SKM-1 (cell line): ENCODE measurements around the gene SLC25A40.
"Not testable (repeated sequence)": the region's sequence is repeated elsewhere in the genome, so short reads cannot be mapped to it uniquely, and the experiment has no call there.

Experiments
- DNase-seq: peaks from one replicate; lab custom pipeline; 2025; ENCODE audit not compliant: unreplicated experiment; lab: John Stamatoyannopoulos, UW

Gene SLC25A40

GRCh38 chr7:87873328-87873727 is 2.8 kb downstream of the SLC25A40 start:
- DNase-seq, result not testable (repeated sequence)

DNA sequence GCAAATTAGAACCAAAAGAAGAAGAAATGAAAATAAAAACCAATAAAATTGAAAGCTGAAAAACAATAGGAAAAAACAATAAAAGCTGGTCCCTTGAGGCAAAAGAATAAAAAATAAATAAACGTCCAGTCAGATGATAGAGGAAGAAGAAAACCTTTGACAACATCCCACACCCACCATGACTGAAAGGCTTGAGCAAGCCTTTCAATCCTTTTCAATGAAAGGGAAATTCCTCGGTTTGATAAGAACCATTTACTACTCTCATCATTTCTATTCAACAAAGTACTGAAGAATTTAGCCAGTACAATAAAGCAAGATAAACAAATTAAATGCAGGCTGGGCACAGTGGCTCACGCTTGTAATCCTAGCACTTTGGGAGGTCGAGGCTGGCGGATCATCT is 3.8 kb downstream of the SLC25A40 start:
- DNase-seq, result no peak

DNA sequence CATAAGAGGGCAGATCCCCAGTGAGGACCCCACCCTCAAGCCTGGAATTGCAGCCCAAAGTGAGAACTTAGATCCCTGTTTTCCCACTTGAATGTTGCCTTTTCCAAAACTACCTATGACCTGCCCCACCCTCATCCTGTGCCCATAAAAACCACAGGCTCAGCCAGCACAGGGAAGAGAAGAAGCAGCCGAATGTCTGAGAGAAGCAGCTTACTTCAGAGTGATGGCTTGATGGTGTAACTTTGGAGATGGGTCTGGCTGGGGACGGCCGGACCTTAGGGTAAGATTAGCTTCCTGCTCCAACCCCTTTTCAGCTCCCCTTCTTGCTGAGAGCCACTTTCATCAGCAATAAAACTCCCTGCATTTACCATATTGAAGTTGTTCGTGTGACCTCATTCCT is 5.7 kb downstream of the SLC25A40 start:
- no peak for DNase-seq

DNA sequence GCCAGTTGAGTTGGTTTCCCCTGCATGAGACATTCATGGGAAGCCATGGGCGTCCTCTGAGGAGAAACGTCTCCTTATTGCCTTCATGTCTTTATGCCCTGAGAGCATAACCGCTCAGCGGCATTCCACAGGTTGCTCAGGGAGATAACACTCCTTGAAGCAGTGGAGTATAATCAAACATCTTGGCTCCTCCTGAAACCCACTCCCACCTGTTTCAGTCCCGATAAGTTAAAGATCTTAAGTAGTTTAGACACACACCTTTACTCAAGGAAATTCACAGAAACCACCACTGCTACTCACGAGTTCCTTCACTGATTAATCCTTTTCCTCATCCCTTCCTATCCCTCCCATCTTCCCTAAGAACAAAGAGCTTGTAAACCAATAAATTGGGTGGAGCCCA is 9.6 kb downstream of the SLC25A40 start:
- not testable (repeated sequence) for DNase-seq

DNA sequence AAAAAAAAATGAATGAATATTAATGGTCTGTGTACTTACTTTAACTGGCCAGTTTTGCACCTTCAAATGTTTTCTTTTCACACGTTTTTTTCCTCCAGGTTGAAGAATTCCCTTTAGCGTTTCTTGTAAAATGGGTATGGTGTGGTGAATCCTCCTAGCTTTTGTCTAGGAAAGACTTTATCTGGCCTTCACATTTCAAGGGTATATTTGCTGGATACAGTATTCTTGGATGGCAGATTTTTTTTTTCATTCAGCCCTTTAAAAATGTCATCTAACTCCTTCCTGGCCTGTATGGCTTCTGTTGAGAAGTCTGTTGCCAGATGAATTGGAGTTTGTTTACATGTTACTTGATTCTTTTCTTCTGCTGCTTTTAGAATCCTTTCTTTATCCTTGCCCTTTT is 10.1 kb downstream of the SLC25A40 start:
- no peak for DNase-seq

DNA sequence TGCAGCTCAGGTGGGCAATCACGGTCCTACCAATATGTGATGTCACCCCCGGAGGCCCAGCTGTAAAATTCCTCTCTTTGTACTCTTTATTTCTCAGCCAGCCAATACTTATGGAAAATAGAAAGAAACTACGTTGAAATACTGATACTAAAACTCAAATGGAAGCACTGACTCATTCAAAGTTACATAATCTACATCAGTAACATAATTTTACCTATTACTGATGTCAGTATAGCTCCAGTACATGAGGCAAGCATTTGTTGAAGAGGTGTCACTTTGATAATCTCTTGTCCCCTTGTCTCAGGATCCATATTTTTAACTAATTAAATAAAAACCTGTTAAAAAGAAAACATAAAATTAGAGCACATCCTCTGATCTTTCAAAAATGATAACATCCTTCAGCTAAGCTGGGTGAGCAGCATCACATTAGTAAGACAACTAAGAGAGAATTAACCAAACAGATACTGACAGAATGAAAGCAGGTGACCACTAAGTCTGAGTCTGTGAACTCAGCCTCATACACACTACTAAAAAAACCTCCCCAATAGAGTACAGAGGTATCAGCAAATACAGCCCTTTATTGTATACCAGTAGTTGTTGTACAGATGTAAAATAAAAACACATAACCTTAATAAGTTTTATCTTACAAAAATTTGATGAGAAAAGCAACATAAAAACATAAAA is 17.6 kb downstream of the SLC25A40 start:
- DNase-seq, result no peak

- DNase-seq, result no peak
Observed at GRCh38 chr7:87853237-87853864, 22.8 kb downstream of the SLC25A40 start.

DNA sequence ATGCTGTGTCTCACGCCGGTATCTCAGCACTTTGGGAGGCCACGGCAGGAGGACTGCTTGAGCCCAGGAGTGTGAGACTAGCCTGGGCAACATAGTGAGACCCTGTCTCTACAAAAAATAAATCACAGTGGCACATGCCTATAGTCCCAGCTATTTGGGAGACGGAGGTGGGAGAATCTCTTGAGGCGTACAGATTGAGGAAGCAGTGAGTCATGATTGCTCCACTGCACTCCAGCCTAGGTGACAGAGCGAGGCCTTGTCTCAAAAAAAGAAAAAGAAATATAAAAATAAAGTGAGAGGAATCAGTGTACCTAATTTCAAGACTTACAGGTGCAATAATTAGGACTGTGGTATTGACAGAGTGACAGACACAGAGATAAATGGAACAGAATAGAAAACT is 23.9 kb downstream of the SLC25A40 start:
- no peak for DNase-seq

- no peak for DNase-seq
Observed at GRCh38 chr7:87850836-87851593, 25.1 kb downstream of the SLC25A40 start.

DNA sequence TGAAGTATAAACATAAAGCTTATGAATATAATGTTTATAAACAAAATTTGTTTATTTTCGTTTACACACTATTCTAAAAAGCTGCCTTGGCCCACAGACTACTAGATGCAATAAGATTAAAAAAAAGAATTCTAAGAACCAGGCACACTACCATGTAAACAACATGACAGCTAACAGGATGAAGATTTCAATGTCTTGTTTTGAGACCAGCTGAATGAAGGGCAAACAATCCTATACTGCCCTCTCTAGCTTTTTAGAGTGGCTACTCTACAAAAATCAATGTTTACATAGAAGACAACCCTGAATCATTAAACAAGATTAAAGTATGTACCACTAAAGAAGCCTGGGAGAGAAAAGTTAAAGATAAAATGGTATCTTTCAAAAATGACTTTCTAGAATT is 38.6 kb downstream of the SLC25A40 start:
- DNase-seq, result no peak

DNA sequence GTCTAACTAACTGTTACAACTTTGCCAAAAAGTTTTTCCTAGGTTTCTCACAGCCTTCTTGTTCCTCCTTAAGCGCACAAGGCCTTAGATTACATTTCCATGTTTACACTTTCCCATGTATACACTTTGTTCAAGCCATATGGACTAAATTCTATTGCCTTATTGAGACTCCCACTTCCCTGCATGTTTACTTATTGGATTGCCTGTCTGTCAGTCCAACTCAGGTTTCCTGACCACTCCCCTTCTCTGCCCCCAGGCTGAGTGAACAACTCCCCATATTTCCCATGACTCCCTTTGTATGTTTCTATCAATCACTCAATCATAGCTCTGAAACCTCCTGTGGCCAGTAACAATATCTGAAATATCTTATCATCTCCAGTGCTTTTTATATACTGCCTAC is 43.0 kb downstream of the SLC25A40 start:
- no peak for DNase-seq

DNA sequence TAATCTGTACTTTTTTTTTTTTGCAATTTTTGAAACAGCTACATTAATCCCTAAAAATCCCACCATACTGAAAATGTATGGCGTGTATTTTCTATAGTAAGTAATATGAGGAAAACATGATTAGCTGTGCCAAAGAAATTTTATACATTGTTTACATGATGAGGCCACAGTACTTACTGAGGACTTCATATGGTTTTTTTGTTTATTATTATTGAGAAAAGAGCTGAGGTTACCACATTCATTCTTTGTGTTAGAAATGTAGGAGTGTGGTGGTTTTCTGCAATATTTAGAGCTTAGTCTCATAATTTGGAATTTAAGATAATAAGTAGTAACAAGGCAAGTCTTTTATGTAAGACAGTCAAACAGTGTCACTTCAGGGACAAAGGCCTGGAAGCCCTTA is 45.1 kb downstream of the SLC25A40 start:
- no peak for DNase-seq

DNA sequence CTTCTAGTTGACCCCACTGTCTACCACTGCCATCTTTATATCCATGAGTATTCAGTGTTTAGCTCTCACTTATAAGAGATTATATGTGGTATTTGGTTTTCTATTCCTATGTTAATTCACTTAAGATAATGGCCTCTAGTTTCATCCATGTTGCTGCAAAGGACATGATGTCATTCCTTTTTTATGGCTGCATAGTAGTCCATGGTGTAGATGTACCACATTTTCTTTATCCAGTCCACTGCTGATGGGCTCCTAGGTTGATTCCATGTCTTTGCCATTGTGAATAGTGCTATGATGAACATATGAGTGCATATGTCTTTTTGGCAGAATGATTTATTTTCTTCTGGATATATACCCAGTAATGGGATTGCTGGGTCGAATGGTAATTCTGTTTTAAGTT is 47.8 kb downstream of the SLC25A40 start:
- DNase-seq, result not testable (repeated sequence)

- not testable (repeated sequence) for DNase-seq
Observed at GRCh38 chr7:87825369-87825768, 50.8 kb downstream of the SLC25A40 start.

DNA sequence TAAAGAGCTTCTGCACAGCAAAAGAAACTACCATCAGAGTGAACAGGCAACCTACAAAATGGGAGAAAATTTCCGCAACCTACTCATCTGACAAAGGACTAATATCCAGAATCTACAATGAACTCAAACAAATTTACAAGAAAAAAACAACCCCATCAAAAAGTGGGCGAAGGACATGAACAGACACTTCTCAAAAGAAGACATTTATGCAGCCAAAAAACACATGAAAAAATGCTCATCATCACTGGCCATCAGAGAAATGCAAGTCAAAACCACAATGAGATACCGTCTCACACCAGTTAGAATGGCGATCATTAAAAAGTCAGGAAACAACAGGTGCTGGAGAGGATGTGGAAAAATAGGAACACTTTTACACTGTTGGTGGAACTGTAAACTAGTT is 54.1 kb downstream of the SLC25A40 start:
- DNase-seq, result not testable (repeated sequence)

DNA sequence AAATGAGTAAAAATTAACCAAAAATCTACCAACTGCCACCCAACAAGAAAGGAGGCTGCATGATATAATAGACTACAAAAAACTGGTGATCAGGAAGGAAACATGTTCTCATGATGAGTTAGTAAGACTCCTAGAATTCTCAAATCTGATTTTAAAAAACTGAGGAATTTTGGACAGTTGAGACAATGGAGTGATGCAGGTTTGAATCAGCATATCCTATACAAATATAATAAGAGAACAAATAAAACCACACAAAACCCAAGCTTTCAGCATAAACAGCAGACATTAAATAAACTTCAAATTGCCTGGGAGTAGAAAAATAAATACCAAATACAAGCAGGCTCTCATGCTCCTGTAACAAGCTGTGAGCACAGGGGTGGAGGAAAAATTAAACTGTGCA is 57.8 kb downstream of the SLC25A40 start:
- no peak for DNase-seq

DNA sequence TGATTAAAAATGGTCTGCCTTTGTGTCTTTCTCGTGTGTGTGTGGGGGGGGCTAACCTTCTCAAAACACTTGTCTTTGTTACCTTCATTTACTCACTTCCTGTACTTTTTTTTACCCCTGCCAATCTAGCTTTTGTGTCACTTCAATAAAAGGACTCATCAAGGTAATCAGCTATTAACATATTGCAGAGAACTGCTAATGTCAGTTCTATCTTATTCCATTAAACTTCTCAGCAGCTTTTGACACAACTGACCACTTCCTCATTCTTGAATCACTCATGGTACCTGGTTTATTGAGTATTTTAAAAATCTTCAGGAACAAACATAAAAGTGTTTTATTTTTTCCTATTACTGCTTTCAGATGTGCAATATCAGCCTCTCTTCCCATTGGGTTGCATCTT is 59.8 kb downstream of the SLC25A40 start:
- DNase-seq, result no peak

GRCh38 chr7:87810726-87811125 is 65.4 kb downstream of the SLC25A40 start:
- DNase-seq, result no peak

DNA sequence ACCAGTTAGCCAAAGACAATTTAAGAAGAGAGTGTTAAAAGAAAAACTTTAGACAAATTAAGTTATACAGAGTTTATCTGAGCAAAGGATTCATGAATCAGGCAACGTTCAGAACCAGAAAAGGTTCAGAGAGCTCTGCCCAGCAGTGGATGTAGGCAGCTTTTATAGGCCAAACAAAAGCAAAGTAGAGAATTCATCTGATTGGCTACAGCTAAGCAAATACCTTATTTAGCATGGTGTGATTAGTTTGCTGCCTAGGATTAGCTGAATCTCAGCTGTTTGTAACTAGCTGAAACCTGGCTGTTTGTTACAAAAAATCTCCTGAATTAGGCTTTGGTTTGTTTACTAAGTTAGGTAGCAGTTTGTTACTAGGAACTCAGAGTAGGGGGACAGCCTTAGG is 66.0 kb downstream of the SLC25A40 start:
- no peak for DNase-seq

DNA sequence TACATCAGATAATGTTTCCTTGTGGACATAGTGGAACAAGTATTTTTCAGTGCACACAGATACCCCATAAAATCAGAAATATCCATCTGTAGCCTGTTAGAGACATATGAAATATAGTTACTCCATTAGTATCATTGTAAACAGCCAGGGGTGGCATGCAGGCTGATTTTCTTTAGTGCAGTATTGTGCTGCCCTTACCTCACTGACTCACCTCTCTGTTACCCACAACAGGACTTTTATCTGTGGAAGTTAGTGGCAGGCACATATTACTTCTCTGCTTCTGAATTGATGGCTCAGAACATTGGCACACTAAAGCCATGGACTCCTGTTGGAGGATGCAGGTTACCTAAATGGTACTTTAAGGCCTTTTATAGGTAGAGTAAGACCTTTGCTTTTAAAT is 70.0 kb downstream of the SLC25A40 start:
- DNase-seq, result no peak

DNA sequence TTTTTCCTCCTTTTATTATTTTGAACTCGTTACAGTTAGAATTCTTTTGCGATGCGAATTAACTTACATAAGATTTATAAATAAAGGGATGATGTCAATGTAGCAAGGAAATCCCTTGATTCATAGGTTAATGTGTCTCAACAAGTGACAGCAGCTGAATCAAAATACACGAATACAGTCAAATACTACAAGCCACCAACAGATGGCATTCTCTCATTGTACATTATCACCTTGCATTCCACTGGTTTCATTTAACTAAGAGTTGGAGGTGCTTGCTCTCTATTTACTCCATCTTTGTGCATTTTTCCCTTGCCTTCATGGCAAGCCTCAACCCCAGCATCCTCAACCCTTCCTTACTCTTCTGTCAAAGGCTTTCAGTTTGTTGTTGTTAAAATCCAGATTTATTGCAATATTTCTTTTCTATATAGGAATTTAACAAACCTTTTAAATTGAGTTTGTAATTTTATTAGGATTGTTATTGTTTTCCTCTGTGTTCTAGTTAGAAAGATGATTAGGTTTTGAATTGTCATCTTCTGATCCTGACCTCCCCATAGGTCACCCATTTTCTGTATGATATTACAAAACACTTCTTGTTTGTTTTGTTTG is 78.3 kb downstream of the SLC25A40 start:
- DNase-seq, result peak; percentile 21

DNA sequence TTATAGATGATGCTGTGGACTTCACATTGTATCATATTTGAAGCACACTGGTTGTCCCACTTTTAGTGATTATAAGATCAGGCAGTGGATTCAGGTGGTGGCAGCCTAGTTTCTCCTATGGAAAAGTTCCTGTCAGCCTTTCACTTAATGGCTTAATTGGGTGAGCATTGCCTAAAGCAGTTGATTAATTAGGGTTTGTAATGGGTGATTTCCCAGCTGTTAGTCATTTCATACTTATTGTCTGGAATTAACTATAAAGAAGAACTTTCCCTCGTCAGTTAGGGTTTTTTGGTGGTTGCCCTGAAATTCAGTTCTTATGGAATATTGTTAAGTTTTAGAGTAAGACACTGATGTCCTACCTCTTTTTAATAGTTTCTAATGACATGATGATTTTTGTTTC is 78.8 kb downstream of the SLC25A40 start:
- no peak for DNase-seq
